PC-3 (cell line): ENCODE measurements around the gene PCDHA2.
"Not testable (repeated sequence)": the region's sequence is repeated elsewhere in the genome, so short reads cannot be mapped to it uniquely, and the experiment has no call there.

Experiments
- CTCF ChIP-seq: fragments of 300-600 bp; sonication (generic); conservative IDR thresholded peaks from 2 replicates; pipeline ENCODE4 v1.5.1; 2017; ENCODE audit warnings: antibody characterized with exemption, low read depth, mild to moderate bottlenecking, low read length
- EZH2phosphoT487 ChIP-seq: fragments of 300-600 bp; sonication (generic); IDR thresholded peaks from 2 replicates; pipeline ENCODE4 v1.6.1; 2018; ENCODE audit warnings: mild to moderate bottlenecking, antibody characterized with exemption, low read length, borderline replicate concordance

GRCh38 chr5:140822969-140823368 lies 28.3 kb downstream of the PCDHA2 start:
- TF ChIP-seq CTCF, EZH2phosphoT487: not testable (repeated sequence)
